Transverse colon (tissue), 4 donors: ENCODE results near the gene RIMBP2. TPM values are rescaled to one million over a fixed set of nuclear protein-coding genes. Genes with fewer than 3 reads are reported as not detected.

Experiments
- DNase-seq: peaks from one replicate; pipeline ENCODE4 v3.0.0-alpha.2; 2019
- H3K27ac ChIP-seq, 4 donors: fragments of 200-600 bp; sonication (generic); 2 replicates each; pipeline ENCODE4 v1.5.1; 2016 to 2018; ENCODE audit warnings: inconsistent platforms in 4 of 4
- H3K27me3 ChIP-seq: fragments of 200-600 bp; sonication (generic); 2 replicates; pipeline ENCODE4 v1.5.1; 2017; ENCODE audit warnings: inconsistent platforms
- H3K36me3 ChIP-seq, 4 donors: fragments of 200-600 bp; sonication (generic); 2 replicates each; pipeline ENCODE4 v1.5.1; 2017 to 2019; ENCODE audit warnings: inconsistent platforms in 4 of 4
- H3K4me1 ChIP-seq, 4 donors: fragments of 200-600 bp; sonication (generic); 2 replicates each; pipeline ENCODE4 v1.5.1; 2017 to 2020; ENCODE audit warnings: inconsistent platforms in 4 of 4
- H3K4me3 ChIP-seq, 4 donors: fragments of 200-600 bp; sonication (generic); 1 replicate in 1 of 4; 2 replicates in 3 of 4; pipeline versions ENCODE4 v1.5.1 to v1.6.1; 2017 to 2019; ENCODE audit warnings: inconsistent platforms in 4 of 4
- H3K9me3 ChIP-seq, 2 donors: fragments of 200-600 bp; sonication (generic); 2 replicates each; pipeline ENCODE4 v1.5.1; 2017 to 2019; ENCODE audit warnings: inconsistent platforms in 2 of 2
- CTCF ChIP-seq, 5 experiments: fragments of 200-600 bp in 3 of 5; fragments of 450-650 bp in 2 of 5; sonication (generic) in 3 of 5; IDR thresholded peaks; 1 replicate in 2 of 5; 2 replicates in 3 of 5; pipeline ENCODE4 v1.5.1; 2016 to 2017; ENCODE audit warnings: antibody characterized with exemption in 5 of 5, inconsistent platforms in 3 of 5, mild to moderate bottlenecking in 2 of 5, moderate library complexity in 1 of 5
- EP300 ChIP-seq: sonication (generic); formaldehyde crosslinking; IDR thresholded peaks from one replicate; pipeline ENCODE4 v1.6.1; 2017; ENCODE audit warnings: antibody characterized with exemption, low read depth
- POLR2A ChIP-seq: fragments of 450-650 bp; IDR thresholded peaks from one replicate; pipeline ENCODE4 v1.6.1; 2016; ENCODE audit warnings: antibody characterized with exemption, mild to moderate bottlenecking, moderate library complexity
- POLR2AphosphoS5 ChIP-seq, 3 donors: sonication (generic); formaldehyde crosslinking; IDR thresholded peaks; one replicate each; pipeline ENCODE4 v1.6.1; 2016; ENCODE audit warnings: antibody characterized with exemption in 3 of 3
- WGBS, 2 donors: methylation state at CpG; one replicate each; pipeline ENCODE4 v1.1.5; 2018; ENCODE audit warnings: low coverage in 1 of 2; 5-methylcytosine and 5-hydroxymethylcytosine counted together
- in situ Hi-C, 4 donors: fragments of 200-750 bp; cut with MboI; loops; one replicate each; pipeline versions ENCODE4 v1.15.0 to v1.15.1; 2017; ENCODE audit warnings: low sequenced_read_pairs in 3 of 4, low pct_ligation_motif_present in 1 of 4, low pct_unique_long_range_greater_than_20kb in 1 of 4
- intact Hi-C: fragments of 100-400 bp; cut with DNase I; formaldehyde crosslinking; loops from one replicate; pipeline ENCODE4 v1.15.1; 2023; ENCODE audit warnings: low total_unique reads
- total RNA-seq, 4 donors: library from RNA; depleted of rRNA; stranded (reverse); fragments of >200 nt; gene quantifications; one replicate each; pipeline ENCODE4 v1.1.0, GENCODE V29; 2016

RIMBP2 gene
- total RNA-seq, 4 donors from 2014 or later: 2.9 to 17.3 (median 4.3) TPM

GRCh38 chr12:130522244-130522834, 193.8 kb downstream of the RIMBP2 start:
- DNase-seq: no peak
- WGBS, 2 donors: 50 to 64% methylated on average over 2 to 16 of the region's 17 CpGs
- Histone ChIP-seq H3K9me3 (no peaks in the 10 kb centered on the region), H3K27ac (no peak overlapping the region), H3K4me3 (no peak overlapping the region), H3K36me3 (no peaks in the 10 kb centered on the region), H3K27me3 (no peaks in the 10 kb centered on the region), H3K4me1 (no peaks in the 10 kb centered on the region)
- intact Hi-C loops: no loop called here
- in situ Hi-C loops: no loop called here
- no peak for TF ChIP-seq EP300
- no peak for TF ChIP-seq POLR2AphosphoS5 (IDR thresholded peaks at IDR 0.05)
- no peak for TF ChIP-seq POLR2A
- TF ChIP-seq CTCF (IDR thresholded peaks at IDR 0.05): no peak

- intact Hi-C loops (no loop called here), in situ Hi-C loops (no loop called here)
- DNase-seq: no peak
- Histone ChIP-seq H3K36me3 (no peaks in the 10 kb centered on the region), H3K4me1 (no peaks in the 10 kb centered on the region), H3K9me3 (no peaks in the 10 kb centered on the region), H3K4me3 (no peak overlapping the region), H3K27me3 (no peaks in the 10 kb centered on the region), H3K27ac (no peak overlapping the region)
- 50 to 78% methylated on average over 2 to 11 of the region's 11 CpGs for WGBS, 2 donors
- TF ChIP-seq POLR2AphosphoS5 (IDR thresholded peaks at IDR 0.05) (no peak), EP300 (no peak)
These were observed 194.5 kb downstream of the RIMBP2 start for GRCh38 chr12:130521375-130522124.

- TF ChIP-seq POLR2AphosphoS5 (IDR thresholded peaks at IDR 0.05) (no peak), POLR2A (no peak)
- DNase-seq: no peak
- in situ Hi-C loops: no loop called here
- intact Hi-C loops: no loop called here
- H3K9me3 ChIP-seq: no peaks in the 10 kb centered on the region
- WGBS, 2 donors: 39% methylated on average over 3 of the region's 3 CpGs; no CpG with 5 or more reads in 1 of the 2 donors
- H3K27ac ChIP-seq: no peak overlapping the region
- no peaks in the 10 kb centered on the region for H3K27me3 ChIP-seq
- no peaks in the 10 kb centered on the region for H3K4me1 ChIP-seq
- H3K4me3 ChIP-seq: no peak overlapping the region
- no peaks in the 10 kb centered on the region for H3K36me3 ChIP-seq
These were observed 195.3 kb downstream of the RIMBP2 start for GRCh38 chr12:130520784-130521183.

- TF ChIP-seq POLR2A (no peak), CTCF (IDR thresholded peaks at IDR 0.05) (no peak), EP300 (no peak), POLR2AphosphoS5 (IDR thresholded peaks at IDR 0.05) (no peak)
- no peaks in the 10 kb centered on the region for H3K36me3 ChIP-seq
- DNase-seq: no peak
- no peaks in the 10 kb centered on the region for H3K9me3 ChIP-seq
- intact Hi-C loops (no loop called here), in situ Hi-C loops (no loop called here)
- H3K27me3 ChIP-seq: no peaks in the 10 kb centered on the region
- no peak overlapping the region for H3K4me3 ChIP-seq
- no peaks in the 10 kb centered on the region for H3K4me1 ChIP-seq
- no peak overlapping the region for H3K27ac ChIP-seq
- WGBS, 2 donors: 90% methylated on average over 3 of the region's 3 CpGs; no CpG with 5 or more reads in 1 of the 2 donors
These were observed 198.5 kb downstream of the RIMBP2 start for GRCh38 chr12:130517588-130517987.

GRCh38 chr12:130514149-130514551, 201.9 kb downstream of the RIMBP2 start:
- in situ Hi-C loops: no loop called here
- Histone ChIP-seq H3K27me3 (no peaks in the 10 kb centered on the region), H3K4me3 (no peak overlapping the region), H3K27ac (no peak overlapping the region), H3K9me3 (no peaks in the 10 kb centered on the region), H3K36me3 (no peaks in the 10 kb centered on the region), H3K4me1 (no peaks in the 10 kb centered on the region)
- TF ChIP-seq CTCF (IDR thresholded peaks at IDR 0.05) (no peak), EP300 (no peak), POLR2A (no peak)
- intact Hi-C loops: loop anchor here (5.0 kb wide), 1 partner anchor 678 kb away; no protein-coding TSS in a partner anchor
- DNase-seq: no peak
- 41% methylated on average over 5 of the region's 5 CpGs; no CpG with 5 or more reads in 1 of the 2 donors for WGBS, 2 donors
